Measurements from ENCODE around the gene GPR137. TPM values are rescaled to one million over a fixed set of nuclear protein-coding genes. Genes with fewer than 3 reads are reported as not detected.

The GPR137 gene
- total RNA-seq, 2 donors from 2014 or later, result 31.2 to 37.3 TPM

- intact Hi-C loops (cut with DNase I, micrococcal nuclease), result no loop called here
- DNase-seq, result peak; percentile 76 to 85
- ATAC-seq, result peak; percentile 79
Measured at GRCh38 chr11:64276653-64277431, 8.8 kb upstream of the GPR137 start.

GRCh38 chr11:64278576-64279190, 7.0 kb upstream of the GPR137 start:
- DNase-seq, result no peak
- intact Hi-C loops (cut with DNase I, micrococcal nuclease), result no loop called here
- no peak for ATAC-seq

- DNase-seq (no peak), ATAC-seq (no peak)
- intact Hi-C loops (cut with DNase I, micrococcal nuclease), result loop anchor here in 1 of 2 donors (10.0 kb wide), 1 partner anchor 77 kb away; the partner anchor contains the start of gene FERMT3
Measured at GRCh38 chr11:64281957-64282770, 3.5 kb upstream of the GPR137 start.

- intact Hi-C loops (cut with DNase I, micrococcal nuclease), result loop anchor here in 1 of 2 donors (10.0 kb wide), 1 partner anchor 78 kb away; the partner anchor contains the start of gene FERMT3
- DNase-seq, result no peak
- no peak for ATAC-seq
Measured at GRCh38 chr11:64283092-64283491, 2.6 kb upstream of the GPR137 start.

GRCh38 chr11:64284048-64284961, 1.3 kb upstream of the GPR137 start, which contains the start of gene BAD:
Gene BAD, minus strand, starts transcription at chr11:64284665. Its CDS starts 297 bp downstream, at chr11:64284368.
- intact Hi-C loops (cut with DNase I, micrococcal nuclease), result loop anchor here in 1 of 2 donors (10.0 kb wide), 1 partner anchor 80 kb away; the partner anchor contains the start of gene FERMT3
- DNase-seq (peak; percentile 96), ATAC-seq (peak; percentile 85)

GRCh38 chr11:64285885-64286800, 495 bp downstream of the GPR137 start:
- peak; percentile 26 for ATAC-seq
- intact Hi-C loops (cut with DNase I, micrococcal nuclease), result loop anchor here in 1 of 2 donors (10.0 kb wide), 1 partner anchor 81 kb away; the partner anchor contains the start of gene FERMT3
- DNase-seq, result peak in 1 of 2 donors; percentile 59

GRCh38 chr11:64286801-64287159, 1.1 kb downstream of the GPR137 start:
- intact Hi-C loops (cut with DNase I, micrococcal nuclease), result loop anchor here in 1 of 2 donors (10.0 kb wide), 1 partner anchor 82 kb away; the partner anchor contains the start of gene FERMT3
- DNase-seq (no peak), ATAC-seq (no peak)

GRCh38 chr11:64287676-64288352, 2.2 kb downstream of the GPR137 start:
- intact Hi-C loops (cut with DNase I, micrococcal nuclease), result loop anchor here in 1 of 2 donors (10.0 kb wide), 1 partner anchor 83 kb away; the partner anchor contains the start of gene FERMT3
- DNase-seq, result peak in 1 of 2 donors; percentile 26
- no peak for ATAC-seq

- DNase-seq (no peak), ATAC-seq (no peak)
- intact Hi-C loops (cut with DNase I, micrococcal nuclease), result loop anchor here in 1 of 2 donors (10.0 kb wide), 1 partner anchor 84 kb away; the partner anchor contains the start of gene FERMT3
Measured at GRCh38 chr11:64288353-64288750, 2.7 kb downstream of the GPR137 start.

GRCh38 chr11:64289002-64289564, 3.4 kb downstream of the GPR137 start:
- ATAC-seq, result no peak
- intact Hi-C loops (cut with DNase I, micrococcal nuclease), result loop anchor here in 1 of 2 donors (10.0 kb wide), 1 partner anchor 84 kb away; the partner anchor contains the start of gene FERMT3
- DNase-seq, result no peak

- ATAC-seq, result no peak
- DNase-seq, result no peak
- intact Hi-C loops (cut with DNase I, micrococcal nuclease), result no loop called here
Measured at GRCh38 chr11:64290352-64291261, 5.0 kb downstream of the GPR137 start.

- ATAC-seq (no peak), DNase-seq (no peak)
- intact Hi-C loops (cut with DNase I, micrococcal nuclease), result no loop called here
Measured at GRCh38 chr11:64291262-64291751, 5.7 kb downstream of the GPR137 start, which contains the start of gene KCNK4. Gene KCNK4, plus strand, starts transcription at chr11:64291302. Its CDS starts 1,717 bp downstream, at chr11:64293019.

- intact Hi-C loops (cut with DNase I, micrococcal nuclease), result no loop called here
- DNase-seq (no peak), ATAC-seq (peak; percentile 15)
Measured at GRCh38 chr11:64291752-64292459, 6.3 kb downstream of the GPR137 start.

Measured in left colon (tissue), 2 donors.